Measurements from ENCODE around the gene ADAM22.

- TF ChIP-seq CTCF (IDR thresholded peaks at IDR 0.05; ENCODE audit: low read length) (no peak), EZH2phosphoT487 (IDR thresholded peaks at IDR 0.05; ENCODE audit: low read length) (no peak), EZH2 (optimal IDR thresholded peaks at IDR 0.05; ENCODE audit: low read depth, low read length) (no peak)
Measured at GRCh38 chr7:87966271-87966670, 32.2 kb downstream of the ADAM22 start.
